Transverse colon (tissue), 4 donors: Measurements from ENCODE around the gene TMEM119. TPM values are rescaled to one million over a fixed set of nuclear protein-coding genes. Genes with fewer than 3 reads are reported as not detected.

Experiments
- DNase-seq: peaks from one replicate; pipeline ENCODE4 v3.0.0-alpha.2; 2019
- H3K27ac ChIP-seq, 4 donors: fragments of 200-600 bp; sonication (generic); 2 replicates each; pipeline ENCODE4 v1.5.1; 2016 to 2018; ENCODE audit warnings: inconsistent platforms in 4 of 4
- H3K27me3 ChIP-seq: fragments of 200-600 bp; sonication (generic); 2 replicates; pipeline ENCODE4 v1.5.1; 2017; ENCODE audit warnings: inconsistent platforms
- H3K36me3 ChIP-seq, 4 donors: fragments of 200-600 bp; sonication (generic); 2 replicates each; pipeline ENCODE4 v1.5.1; 2017 to 2019; ENCODE audit warnings: inconsistent platforms in 4 of 4
- H3K4me1 ChIP-seq, 4 donors: fragments of 200-600 bp; sonication (generic); 2 replicates each; pipeline ENCODE4 v1.5.1; 2017 to 2020; ENCODE audit warnings: inconsistent platforms in 4 of 4
- H3K4me3 ChIP-seq, 4 donors: fragments of 200-600 bp; sonication (generic); 1 replicate in 1 of 4; 2 replicates in 3 of 4; pipeline versions ENCODE4 v1.5.1 to v1.6.1; 2017 to 2019; ENCODE audit warnings: inconsistent platforms in 4 of 4
- H3K9me3 ChIP-seq, 2 donors: fragments of 200-600 bp; sonication (generic); 2 replicates each; pipeline ENCODE4 v1.5.1; 2017 to 2019; ENCODE audit warnings: inconsistent platforms in 2 of 2
- EP300 ChIP-seq: sonication (generic); formaldehyde crosslinking; IDR thresholded peaks from one replicate; pipeline ENCODE4 v1.6.1; 2017; ENCODE audit warnings: antibody characterized with exemption, low read depth
- POLR2A ChIP-seq: fragments of 450-650 bp; IDR thresholded peaks from one replicate; pipeline ENCODE4 v1.6.1; 2016; ENCODE audit warnings: antibody characterized with exemption, mild to moderate bottlenecking, moderate library complexity
- POLR2AphosphoS5 ChIP-seq, 3 donors: sonication (generic); formaldehyde crosslinking; IDR thresholded peaks; one replicate each; pipeline ENCODE4 v1.6.1; 2016; ENCODE audit warnings: antibody characterized with exemption in 3 of 3
- WGBS, 2 donors: methylation state at CpG; one replicate each; pipeline ENCODE4 v1.1.5; 2018; ENCODE audit warnings: low coverage in 1 of 2; 5-methylcytosine and 5-hydroxymethylcytosine counted together
- in situ Hi-C, 4 donors: fragments of 200-750 bp; cut with MboI; loops; one replicate each; pipeline versions ENCODE4 v1.15.0 to v1.15.1; 2017; ENCODE audit warnings: low sequenced_read_pairs in 3 of 4, low pct_ligation_motif_present in 1 of 4, low pct_unique_long_range_greater_than_20kb in 1 of 4
- intact Hi-C: fragments of 100-400 bp; cut with DNase I; formaldehyde crosslinking; loops from one replicate; pipeline ENCODE4 v1.15.1; 2023; ENCODE audit warnings: low total_unique reads
- total RNA-seq, 4 donors: library from RNA; depleted of rRNA; stranded (reverse); fragments of >200 nt; gene quantifications; one replicate each; pipeline ENCODE4 v1.1.0, GENCODE V29; 2016
- TF ChIP-seq, protein P1 (sequence below), 5 experiments: fragments of 200-600 bp in 3 of 5; fragments of 450-650 bp in 2 of 5; sonication (generic) in 3 of 5; IDR thresholded peaks; 1 replicate in 2 of 5; 2 replicates in 3 of 5; pipeline ENCODE4 v1.5.1; 2016 to 2017; ENCODE audit warnings: antibody characterized with exemption in 5 of 5, inconsistent platforms in 3 of 5, mild to moderate bottlenecking in 2 of 5, moderate library complexity in 1 of 5

TMEM119 gene
- total RNA-seq, 4 donors from 2014 or later = 3.3 to 18.3 (median 9.7) TPM

DNA sequence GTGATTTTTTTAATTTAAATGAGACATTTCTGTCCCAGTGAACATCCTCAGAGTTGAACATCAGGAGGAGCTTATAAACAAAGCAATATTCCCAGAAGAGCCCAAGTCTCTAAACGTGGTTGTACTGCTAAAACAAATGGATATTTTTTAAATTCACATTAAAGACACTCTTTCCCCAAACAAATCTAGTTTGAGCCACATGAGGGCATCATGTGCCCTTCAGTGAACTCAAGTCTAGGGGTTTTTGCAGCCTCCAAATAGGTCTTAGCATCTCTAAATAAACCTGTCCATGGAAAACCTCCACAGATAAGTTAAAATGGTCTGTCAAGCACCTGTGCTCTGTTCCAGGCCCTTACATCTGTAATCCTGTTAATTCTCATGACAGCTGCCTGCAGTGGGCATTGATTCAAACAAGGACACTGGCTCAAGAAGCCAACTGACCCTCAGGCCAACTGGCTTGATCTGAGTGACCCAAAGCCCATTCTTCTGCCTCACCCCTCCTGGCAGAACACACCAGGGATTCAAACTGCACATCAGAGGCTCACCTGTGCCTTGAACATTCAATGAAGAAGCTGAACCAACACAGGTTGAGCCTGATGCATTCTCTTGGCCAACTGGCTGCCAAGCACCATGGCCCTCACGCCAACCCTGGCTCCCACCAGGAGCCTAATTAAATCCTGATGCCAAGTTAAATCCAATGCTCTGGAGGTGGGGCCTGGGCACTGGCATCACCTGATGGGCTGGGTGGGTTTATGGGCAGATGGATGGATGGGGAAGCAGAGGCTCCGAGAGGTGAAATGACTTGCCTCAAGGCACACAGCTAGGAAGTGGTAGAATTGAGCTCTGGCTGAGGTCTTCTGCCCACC, 26.9 kb downstream of the TMEM119 start:
- Histone ChIP-seq H3K36me3 (peaks cover 0 to 31% (median 11%) of the 10 kb centered on the region in 4 donors), H3K27me3 (no peaks in the 10 kb centered on the region), H3K4me3 (no peak overlapping the region), H3K9me3 (no peaks in the 10 kb centered on the region), H3K4me1 (peaks cover 3 to 45% (median 10%) of the 10 kb centered on the region in 4 donors), H3K27ac (no peak overlapping the region)
- intact Hi-C loops = no loop called here
- WGBS, 2 donors = 63 to 67% methylated on average over 1 to 3 of the region's 3 CpGs
- no peak for DNase-seq
- in situ Hi-C loops = loop anchor here in 3 of 4 donors (5.0 to 25.0 kb wide), 2 partner anchors 41 to 516 kb away; partner anchors contain the start of genes ALKBH2 (in 2 of the 3) and UNG (in 2 of the 3)
- TF ChIP-seq EP300 = no peak
- TF ChIP-seq, protein P1, sequence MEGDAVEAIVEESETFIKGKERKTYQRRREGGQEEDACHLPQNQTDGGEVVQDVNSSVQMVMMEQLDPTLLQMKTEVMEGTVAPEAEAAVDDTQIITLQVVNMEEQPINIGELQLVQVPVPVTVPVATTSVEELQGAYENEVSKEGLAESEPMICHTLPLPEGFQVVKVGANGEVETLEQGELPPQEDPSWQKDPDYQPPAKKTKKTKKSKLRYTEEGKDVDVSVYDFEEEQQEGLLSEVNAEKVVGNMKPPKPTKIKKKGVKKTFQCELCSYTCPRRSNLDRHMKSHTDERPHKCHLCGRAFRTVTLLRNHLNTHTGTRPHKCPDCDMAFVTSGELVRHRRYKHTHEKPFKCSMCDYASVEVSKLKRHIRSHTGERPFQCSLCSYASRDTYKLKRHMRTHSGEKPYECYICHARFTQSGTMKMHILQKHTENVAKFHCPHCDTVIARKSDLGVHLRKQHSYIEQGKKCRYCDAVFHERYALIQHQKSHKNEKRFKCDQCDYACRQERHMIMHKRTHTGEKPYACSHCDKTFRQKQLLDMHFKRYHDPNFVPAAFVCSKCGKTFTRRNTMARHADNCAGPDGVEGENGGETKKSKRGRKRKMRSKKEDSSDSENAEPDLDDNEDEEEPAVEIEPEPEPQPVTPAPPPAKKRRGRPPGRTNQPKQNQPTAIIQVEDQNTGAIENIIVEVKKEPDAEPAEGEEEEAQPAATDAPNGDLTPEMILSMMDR (IDR thresholded peaks at IDR 0.05) = no peak
- TF ChIP-seq POLR2A = no peak
- TF ChIP-seq POLR2AphosphoS5 (IDR thresholded peaks at IDR 0.05) = no peak

- Histone ChIP-seq H3K27me3 (no peaks in the 10 kb centered on the region), H3K4me1 (peaks cover 7 to 65% (median 18%) of the 10 kb centered on the region in 4 donors), H3K36me3 (peaks cover 0 to 51% (median 20%) of the 10 kb centered on the region in 4 donors), H3K27ac (peak overlapping the region; percentile 53 to 74 (median 63)), H3K4me3 (no peak overlapping the region), H3K9me3 (no peaks in the 10 kb centered on the region)
- peak; percentile 57 for DNase-seq
- WGBS, 2 donors = 62 to 79% methylated on average over 8 to 10 of the region's 10 CpGs
- intact Hi-C loops (loop anchor here (10.0 kb wide), 1 partner anchor 1614 kb away; the partner anchor contains the start of gene TMEM263), in situ Hi-C loops (loop anchor here in 3 of 4 donors (5.0 to 25.0 kb wide), 4 partner anchors 46 to 519 kb away; partner anchors contain the start of genes ALKBH2 (in 2 of the 3) and UNG (in 2 of the 3))
- TF ChIP-seq POLR2A (no peak), POLR2AphosphoS5 (IDR thresholded peaks at IDR 0.05) (peak in 1 of 3 donors; percentile 16)
These were observed 29.3 kb downstream of the TMEM119 start for GRCh38 chr12:108568338-108569154.

DNA sequence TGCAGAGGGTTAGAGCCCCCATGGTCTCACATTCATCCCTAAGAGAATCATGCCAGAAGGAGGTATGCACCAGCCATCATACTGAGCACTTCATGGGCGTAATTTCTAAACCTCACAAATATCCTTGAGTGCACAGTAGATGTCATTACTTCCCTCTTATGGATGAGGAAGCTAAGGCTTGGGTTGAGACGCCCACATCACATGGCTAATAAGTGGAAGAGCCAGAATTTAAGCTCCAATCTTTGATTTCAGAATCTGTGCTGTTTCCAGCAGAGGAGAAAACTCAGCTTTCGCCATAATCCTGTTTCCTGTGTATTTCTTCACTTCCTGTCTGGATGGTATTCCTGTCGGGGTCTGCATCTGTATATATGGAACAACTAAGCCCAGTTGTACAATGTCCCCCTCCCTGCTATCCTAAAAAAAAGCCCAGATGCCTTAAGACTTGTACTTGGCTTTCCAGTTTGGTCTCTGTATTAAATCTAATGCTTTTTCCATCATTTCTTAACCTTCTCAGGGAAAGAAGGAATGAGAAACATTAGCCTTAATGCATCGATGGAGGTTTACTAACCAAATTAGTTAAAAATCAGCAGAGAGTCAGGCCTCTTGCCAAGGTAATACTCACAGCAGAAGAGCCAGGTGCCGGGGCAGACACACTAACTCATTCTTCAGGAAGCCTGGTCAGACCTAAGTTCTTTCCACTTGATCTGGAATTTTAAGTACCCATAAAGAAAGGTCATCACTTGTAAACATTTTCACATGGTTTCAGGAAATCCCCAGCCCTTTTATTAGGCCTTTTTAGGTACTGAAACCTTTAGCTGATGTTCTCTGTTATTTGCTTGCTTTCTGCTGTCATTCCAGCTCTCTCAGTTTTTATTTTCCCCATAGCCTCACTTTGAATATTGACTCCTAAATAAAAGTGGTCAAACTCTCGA, 30.2 kb downstream of the TMEM119 start:
- in situ Hi-C loops = loop anchor here in 3 of 4 donors (5.0 to 25.0 kb wide), 4 partner anchors 47 to 520 kb away; partner anchors contain the start of genes ALKBH2 (in 2 of the 3) and UNG (in 2 of the 3)
- peak overlapping the region; percentile 53 to 74 (median 63) for H3K27ac ChIP-seq
- no peaks in the 10 kb centered on the region for H3K9me3 ChIP-seq
- WGBS, 2 donors = 42 to 59% methylated on average over 6 to 7 of the region's 7 CpGs
- DNase-seq = no peak
- H3K4me3 ChIP-seq = no peak overlapping the region
- peaks cover 6 to 60% (median 20%) of the 10 kb centered on the region in 4 donors for H3K4me1 ChIP-seq
- H3K27me3 ChIP-seq = no peaks in the 10 kb centered on the region
- TF ChIP-seq, protein P1 (IDR thresholded peaks at IDR 0.05) = no peak
- TF ChIP-seq EP300 (no peak), POLR2A (no peak), POLR2AphosphoS5 (IDR thresholded peaks at IDR 0.05) (no peak)
- peaks cover 0 to 51% (median 20%) of the 10 kb centered on the region in 4 donors for H3K36me3 ChIP-seq
- intact Hi-C loops = loop anchor here (10.0 kb wide), 1 partner anchor 1613 kb away; the partner anchor contains the start of gene TMEM263
